Stimulated activated CD4-positive, alpha-beta T cell treated with anti-CD3 and anti-CD28 coated beads, Interleukin-12 subunit alpha, Interleukin-12 subunit beta, amount 100 ng/mL, for 48 hours (primary cell): Measurements from ENCODE around the gene ZNF585A.
"Not testable (repeated sequence)": the region's sequence is repeated elsewhere in the genome, so short reads cannot be mapped to it uniquely, and the experiment has no call there.

Experiments
- DNase-seq, 3 donors: peaks; one replicate each; pipeline ENCODE4 v3.0.0-alpha.2; 2020; ENCODE audit warnings: low read depth in 2 of 3, low spot score in 1 of 3

Gene ZNF585A

GRCh38 chr19:37172368-37173366 is at the start of gene ZNF585A:
TSS of gene ZNF585A (minus strand) at chr19:37172695. CDS start at chr19:37169910, 2,785 bp downstream.
- peak; percentile 78 to 81 (median 78) for DNase-seq

- DNase-seq = no peak
These were observed 48.6 kb upstream of the ZNF585A start for GRCh38 chr19:37221136-37221535.

GRCh38 chr19:37220383-37220782 is 47.9 kb upstream of the ZNF585A start:
- no peak for DNase-seq

- DNase-seq = peak in 2 of 3 donors; percentile 14 to 17
These were observed 46.1 kb upstream of the ZNF585A start for GRCh38 chr19:37218592-37218935.

GRCh38 chr19:37217775-37218591 is 45.5 kb upstream of the ZNF585A start, which contains the start of gene ZNF383:
TSS of gene ZNF383 (plus strand) at chr19:37218214. CDS start at chr19:37230454, 12,240 bp downstream.
- DNase-seq = peak; percentile 73 to 79 (median 78)

GRCh38 chr19:37217480-37217774 is 44.9 kb upstream of the ZNF585A start:
- DNase-seq = no peak

- DNase-seq = no peak
These were observed 25.3 kb upstream of the ZNF585A start for GRCh38 chr19:37197768-37198167.

GRCh38 chr19:37197115-37197514 is 24.6 kb upstream of the ZNF585A start:
- DNase-seq = not testable (repeated sequence)

- not testable (repeated sequence) for DNase-seq
These were observed 22.8 kb upstream of the ZNF585A start for GRCh38 chr19:37195248-37195647.

- DNase-seq = not testable (repeated sequence)
These were observed 13.6 kb upstream of the ZNF585A start for GRCh38 chr19:37186071-37186470.

GRCh38 chr19:37165635-37166034 is 6.9 kb downstream of the ZNF585A start:
- no peak for DNase-seq

GRCh38 chr19:37160153-37160552 is 12.3 kb downstream of the ZNF585A start:
- DNase-seq = no peak

GRCh38 chr19:37148214-37148613 is 24.3 kb downstream of the ZNF585A start:
- DNase-seq = no peak

GRCh38 chr19:37136111-37136510 is 36.4 kb downstream of the ZNF585A start:
- no peak for DNase-seq

GRCh38 chr19:37128821-37129177 is 43.7 kb downstream of the ZNF585A start:
- DNase-seq = no peak

- no peak for DNase-seq
These were observed 44.3 kb downstream of the ZNF585A start for GRCh38 chr19:37127999-37128820.

- not testable (repeated sequence) for DNase-seq
These were observed 50.4 kb downstream of the ZNF585A start for GRCh38 chr19:37122093-37122492.

GRCh38 chr19:37114001-37114400 is 58.5 kb downstream of the ZNF585A start:
- DNase-seq = no peak

- DNase-seq = not testable (repeated sequence)
These were observed 60.7 kb downstream of the ZNF585A start for GRCh38 chr19:37111753-37112152.

- DNase-seq = not testable (repeated sequence)
These were observed 68.4 kb downstream of the ZNF585A start for GRCh38 chr19:37104135-37104534.

- no peak for DNase-seq
These were observed 73.9 kb downstream of the ZNF585A start for GRCh38 chr19:37098570-37098969.
